C4-2B (cell line): Measurements from ENCODE around the gene F12.

Experiments used
- ZFX ChIP-seq: fragments of 450-650 bp; IDR thresholded peaks from 2 replicates; pipeline ENCODE4 v1.6.1; 2017
- TF ChIP-seq, protein P1 (sequence below): fragments of 450-650 bp; conservative IDR thresholded peaks from 2 replicates; pipeline ENCODE4 v1.5.1; 2017; ENCODE audit warnings: mild to moderate bottlenecking

DNA sequence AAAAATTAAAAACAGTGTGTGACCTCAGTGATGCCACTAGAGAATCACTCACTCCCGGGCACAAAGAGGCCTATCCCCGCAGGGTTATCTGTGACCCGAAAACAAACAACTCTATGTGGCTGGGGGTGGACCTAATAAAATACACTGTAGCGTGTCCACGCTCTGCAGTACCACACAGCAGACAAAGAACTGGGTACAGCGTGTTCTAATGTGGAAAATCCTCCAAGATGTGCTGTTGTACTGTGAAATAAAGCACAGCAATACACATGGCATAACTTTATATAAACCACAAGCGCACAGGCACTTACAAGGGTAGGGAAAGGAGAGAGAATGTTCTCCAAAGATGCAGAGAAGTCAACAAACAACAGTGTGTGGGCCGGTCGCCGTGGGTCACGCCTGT is 33.3 kb downstream of the F12 start:
- TF ChIP-seq, protein P1, sequence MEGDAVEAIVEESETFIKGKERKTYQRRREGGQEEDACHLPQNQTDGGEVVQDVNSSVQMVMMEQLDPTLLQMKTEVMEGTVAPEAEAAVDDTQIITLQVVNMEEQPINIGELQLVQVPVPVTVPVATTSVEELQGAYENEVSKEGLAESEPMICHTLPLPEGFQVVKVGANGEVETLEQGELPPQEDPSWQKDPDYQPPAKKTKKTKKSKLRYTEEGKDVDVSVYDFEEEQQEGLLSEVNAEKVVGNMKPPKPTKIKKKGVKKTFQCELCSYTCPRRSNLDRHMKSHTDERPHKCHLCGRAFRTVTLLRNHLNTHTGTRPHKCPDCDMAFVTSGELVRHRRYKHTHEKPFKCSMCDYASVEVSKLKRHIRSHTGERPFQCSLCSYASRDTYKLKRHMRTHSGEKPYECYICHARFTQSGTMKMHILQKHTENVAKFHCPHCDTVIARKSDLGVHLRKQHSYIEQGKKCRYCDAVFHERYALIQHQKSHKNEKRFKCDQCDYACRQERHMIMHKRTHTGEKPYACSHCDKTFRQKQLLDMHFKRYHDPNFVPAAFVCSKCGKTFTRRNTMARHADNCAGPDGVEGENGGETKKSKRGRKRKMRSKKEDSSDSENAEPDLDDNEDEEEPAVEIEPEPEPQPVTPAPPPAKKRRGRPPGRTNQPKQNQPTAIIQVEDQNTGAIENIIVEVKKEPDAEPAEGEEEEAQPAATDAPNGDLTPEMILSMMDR = no peak
- no peak for TF ChIP-seq ZFX
